ENCODE data around the gene ELL3.
"Not testable (repeated sequence)": the region's sequence is repeated elsewhere in the genome, so short reads cannot be mapped to it uniquely, and the experiment has no call there.

ELL3 gene

DNA sequence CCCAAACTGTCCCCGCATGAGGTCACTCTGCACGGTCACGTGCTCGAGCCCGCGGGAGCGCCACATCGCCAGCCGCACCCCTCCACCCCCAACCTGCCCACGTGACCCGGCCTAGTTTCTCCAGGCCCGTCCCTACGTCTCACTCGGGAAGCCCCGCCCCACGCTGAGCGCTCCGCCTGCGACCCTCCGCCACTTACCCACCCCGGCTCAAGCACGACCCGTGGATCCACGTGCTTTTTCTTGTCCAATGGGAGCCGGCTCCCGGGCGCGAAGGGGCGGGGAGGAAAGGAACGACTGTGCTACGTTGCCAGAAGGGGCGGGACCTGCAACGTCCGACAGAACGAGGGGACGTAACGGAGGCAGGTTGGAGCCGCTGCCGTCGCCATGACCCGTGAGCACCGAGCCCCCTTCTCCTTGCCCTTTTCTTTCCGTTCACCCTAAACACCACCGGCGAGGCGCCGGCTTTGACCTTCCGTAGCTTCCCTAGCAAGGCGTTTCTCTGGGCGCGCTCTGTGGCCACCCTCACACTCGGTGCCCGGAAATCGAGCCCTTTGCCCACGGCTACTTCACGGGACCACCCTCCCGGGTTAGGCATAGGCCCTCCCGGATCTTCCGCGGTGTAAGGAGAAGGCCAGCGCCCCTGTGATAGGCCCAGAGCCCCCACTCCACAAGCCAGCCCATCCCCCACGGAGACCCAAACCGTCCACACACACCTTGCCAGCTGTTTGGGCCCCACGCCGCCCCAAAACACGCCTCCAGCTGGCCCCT, 15.4 kb upstream of the ELL3 start, which contains the start of gene SERF2:
TSS of gene SERF2 (plus strand) at position 328 of the 768 bp plus-strand sequence. CDS start at position 385, 57 bp downstream.
- peak; percentile 99 for DNase-seq

DNA sequence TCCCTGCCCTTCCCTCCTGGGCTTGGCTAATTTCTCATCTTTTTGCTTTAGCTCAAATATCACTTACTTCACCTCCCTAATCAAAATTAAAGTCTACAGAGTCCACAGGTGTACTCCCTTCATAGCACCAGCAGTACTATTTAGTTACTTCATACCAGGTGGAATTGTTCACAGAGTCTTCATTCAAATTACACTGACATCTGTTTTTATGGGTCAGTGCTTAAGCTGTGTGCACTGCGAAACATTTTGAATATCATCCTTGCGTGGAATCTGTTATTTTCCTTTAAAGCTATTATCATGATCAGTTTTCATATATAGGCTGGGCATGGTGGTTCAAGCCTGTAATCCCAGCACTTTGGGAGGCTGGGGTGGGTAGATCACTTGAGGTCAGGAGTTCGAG, 12.6 kb upstream of the ELL3 start:
- no peak for DNase-seq

DNA sequence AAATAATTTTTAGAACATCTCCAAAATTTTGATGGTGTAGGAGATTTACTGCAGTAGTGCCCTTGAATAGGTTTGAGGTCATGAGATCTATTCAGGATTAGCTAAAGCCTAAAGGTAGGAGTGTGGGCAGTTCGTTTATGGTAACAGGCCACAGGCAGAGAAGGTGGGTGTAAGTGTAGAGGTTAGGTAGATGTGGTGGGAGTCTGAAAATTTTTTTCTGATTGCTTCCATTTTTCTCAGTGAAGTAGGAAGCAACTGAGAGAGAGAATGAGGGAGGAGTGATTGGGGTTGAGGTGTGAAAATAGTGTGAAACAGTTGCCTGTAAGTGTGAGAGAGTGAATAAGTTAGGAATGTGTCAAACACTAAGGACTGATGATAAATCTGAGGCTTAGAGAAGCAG, 2.2 kb upstream of the ELL3 start:
- DNase-seq = no peak

DNA sequence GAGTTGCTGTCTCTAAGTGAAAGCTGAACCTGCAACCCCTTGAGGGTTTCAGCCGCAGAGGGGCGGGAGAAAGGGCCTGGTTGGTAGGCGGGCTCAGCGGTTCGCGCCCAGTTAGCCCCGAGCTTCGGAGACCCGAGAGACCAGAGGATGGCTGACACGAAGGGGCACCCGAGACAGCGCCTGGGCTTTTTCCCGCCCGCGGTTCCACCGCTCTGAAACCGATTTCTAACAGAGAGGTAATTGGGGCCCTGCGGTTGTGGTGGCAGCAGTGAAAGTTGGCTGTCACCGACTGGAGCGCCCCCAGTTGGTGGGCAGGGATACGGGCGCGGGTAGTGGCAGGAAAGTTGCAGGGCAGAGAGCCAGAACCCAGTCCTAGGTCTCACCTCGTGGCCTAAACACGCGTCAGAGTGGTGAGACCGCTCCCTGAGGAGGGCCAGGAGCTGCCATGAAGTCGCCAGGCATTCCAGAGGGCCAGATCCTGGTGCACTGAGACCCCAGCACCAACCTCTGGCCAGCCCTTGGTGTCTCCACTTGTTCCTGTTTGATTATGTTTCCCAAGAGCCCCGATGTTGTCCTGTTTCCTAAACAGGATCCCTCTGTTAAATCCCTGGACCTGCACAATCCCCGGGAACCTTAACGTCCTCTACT, 625 bp upstream of the ELL3 start:
- DNase-seq = peak; percentile 79

DNA sequence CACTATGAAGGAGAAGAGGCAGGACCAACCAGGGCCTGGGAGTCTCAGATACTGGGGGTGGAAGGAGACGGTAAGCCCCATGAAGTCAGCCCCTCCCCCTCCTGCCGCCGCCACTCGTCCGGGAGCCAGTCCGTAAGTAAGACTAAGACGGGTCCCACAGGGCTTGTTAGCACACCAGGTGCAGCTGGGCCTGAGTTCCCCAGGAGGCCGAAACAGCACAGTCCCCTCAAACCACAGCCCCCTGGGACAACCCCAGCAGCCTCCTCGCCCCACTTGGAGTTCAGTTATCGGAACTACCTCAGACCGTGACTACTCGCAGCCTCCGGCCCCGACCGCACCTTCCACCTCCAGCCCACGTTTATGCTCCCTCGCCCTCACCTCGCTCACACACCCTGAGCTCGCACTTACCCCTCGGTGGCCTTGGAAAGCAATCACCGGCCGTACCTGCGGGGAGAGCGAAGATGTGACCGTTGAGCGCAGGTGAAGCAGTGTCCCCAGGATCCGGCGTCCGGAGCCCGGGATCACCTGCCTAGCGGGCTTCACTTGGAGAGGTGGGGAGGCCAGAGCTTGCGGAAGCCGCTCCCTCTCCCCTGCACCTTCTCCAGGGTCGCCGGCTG, 557 bp downstream of the ELL3 start:
- DNase-seq = no peak

DNA sequence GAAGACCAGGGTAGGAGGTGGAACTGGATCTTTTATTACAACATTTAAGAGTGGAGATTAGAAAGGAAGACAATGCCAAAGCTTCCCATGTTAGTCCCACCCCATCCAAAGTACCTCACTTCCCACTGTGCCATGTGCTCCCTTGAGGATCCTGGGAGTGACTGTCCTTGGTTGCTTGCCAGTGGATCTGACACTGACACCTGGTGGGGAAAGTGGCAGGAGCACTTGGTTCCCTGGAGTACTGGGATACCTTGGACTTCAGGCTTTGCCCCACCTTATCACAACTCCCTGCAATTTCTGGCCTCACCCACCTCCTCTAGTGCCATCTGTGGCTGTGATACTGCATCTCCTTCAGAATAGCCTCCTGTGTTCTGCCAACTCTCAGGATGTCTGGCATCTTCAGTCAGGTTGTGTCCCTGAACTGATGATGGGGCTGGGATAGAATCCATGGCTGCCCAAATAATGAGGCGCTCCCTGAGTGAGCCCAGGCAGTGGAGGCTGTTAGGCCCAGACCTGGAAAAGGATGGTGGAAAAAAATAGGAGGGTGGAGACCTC, 1.3 kb downstream of the ELL3 start:
- no peak for DNase-seq

DNA sequence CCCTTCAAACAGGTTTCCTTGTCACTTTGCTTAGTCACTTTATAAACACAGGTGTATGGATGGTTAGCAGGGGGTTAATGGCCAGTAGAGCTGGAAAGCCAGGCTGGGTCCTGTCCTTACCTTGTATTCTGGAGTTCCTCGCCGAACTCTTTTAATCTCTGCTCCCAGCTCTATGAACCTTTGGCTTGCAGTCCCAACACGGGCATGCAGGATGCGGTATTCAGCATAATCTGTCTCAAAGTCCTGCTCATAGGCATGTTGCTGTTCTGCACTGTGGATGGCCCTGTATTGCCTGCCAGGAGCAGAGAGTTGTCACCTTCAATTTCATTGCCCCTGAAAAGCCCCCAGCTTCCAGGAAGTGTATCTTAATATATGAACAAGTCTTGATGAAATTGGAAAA, 2.7 kb downstream of the ELL3 start:
- no peak for DNase-seq

DNA sequence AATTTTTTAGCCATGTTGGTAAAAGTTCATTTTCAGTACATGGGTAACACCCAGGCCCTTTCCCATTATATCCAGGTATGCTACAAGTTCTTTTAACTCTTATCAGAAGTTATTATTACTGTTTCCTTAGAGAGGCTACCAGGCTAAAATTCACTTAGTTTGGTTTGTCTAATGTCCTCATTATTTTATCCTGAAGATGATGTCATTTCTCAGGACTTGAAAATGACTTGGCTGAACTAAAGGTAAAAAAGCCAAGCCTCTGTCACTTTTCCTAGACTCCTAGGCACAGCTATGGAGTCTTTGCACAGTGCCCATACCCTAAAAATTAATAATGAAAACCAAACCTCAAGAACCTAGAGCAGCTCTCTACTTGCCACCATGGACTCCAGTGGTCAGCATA, 4.1 kb downstream of the ELL3 start:
- no peak for DNase-seq

DNA sequence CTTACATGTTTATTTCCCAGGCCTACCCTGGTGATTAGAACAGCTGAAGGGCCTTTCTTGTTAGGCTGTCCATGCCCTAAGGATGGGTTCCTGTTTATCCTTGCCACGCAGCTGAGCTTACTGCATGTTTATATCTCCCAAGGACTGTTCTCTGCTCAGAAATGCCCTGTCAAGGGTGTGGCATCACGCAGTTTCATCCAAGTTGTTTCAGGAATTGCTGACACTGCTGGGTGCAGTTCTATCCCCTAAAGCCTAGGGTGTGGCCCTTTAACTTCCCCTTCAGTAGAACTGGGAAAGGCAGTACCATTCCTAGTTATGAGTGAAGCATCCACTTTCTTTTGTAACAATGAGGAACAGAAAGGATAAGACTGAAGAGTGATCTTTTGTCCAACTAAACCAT, 5.0 kb downstream of the ELL3 start:
- DNase-seq = no peak

DNA sequence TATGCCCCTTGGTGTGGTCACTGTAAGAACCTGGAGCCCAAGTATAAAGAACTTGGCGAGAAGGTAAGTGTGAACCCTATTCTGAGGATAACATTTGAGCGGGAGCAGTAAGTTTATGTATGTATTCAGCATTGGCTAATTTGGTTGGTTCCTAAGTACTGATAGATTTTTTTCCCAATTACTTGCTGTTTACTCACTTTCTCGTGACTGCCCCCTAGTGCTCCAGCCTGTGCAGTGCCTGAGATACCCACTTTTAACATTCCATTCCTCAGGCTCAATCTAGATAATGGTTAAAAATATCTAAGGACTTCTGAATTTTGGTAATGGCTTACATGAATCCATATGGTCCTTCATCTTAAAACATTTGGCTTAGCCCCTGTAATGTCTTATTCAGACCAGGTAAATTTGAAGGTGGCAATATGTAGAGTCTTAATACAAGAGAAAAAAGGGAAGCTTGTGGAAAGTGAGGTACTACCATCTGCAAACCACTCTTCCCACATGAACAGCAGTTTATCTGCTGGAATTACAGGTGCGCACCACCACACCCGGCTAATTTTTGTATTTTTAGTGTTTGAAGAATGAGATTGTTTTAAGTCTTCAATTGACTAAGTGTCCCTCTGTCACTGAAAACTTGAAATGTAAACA, 7.1 kb downstream of the ELL3 start:
- no peak for DNase-seq

DNA sequence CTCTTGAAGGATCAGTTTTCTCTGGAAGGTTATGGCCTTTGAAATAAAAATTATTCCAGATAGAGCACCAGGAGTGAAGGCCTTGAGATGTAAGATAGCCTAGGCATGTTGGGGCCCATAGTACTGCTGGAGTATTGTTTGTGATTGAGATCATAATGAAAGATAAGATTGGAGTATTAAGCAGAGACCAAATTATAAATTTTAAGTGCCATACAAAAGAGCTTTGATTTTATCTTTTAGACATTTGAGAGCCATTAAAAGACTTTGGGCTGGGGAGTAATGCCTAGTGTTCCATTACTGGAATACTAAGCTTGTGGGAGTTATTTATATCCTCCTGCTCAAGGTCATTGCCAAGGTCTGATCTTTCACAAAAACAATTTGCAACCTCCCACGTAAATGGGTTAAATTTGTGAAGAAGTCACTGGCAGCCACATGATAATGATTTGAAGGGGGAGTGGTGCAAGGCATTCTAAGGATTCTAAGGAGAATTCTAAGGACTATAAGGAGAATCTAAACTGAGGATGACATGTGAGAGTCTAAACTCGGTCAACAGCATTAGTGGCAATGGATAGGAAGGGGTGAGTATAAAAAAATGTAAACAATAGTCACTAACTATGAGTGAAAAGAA, 12.8 kb downstream of the ELL3 start:
- DNase-seq = no peak

DNA sequence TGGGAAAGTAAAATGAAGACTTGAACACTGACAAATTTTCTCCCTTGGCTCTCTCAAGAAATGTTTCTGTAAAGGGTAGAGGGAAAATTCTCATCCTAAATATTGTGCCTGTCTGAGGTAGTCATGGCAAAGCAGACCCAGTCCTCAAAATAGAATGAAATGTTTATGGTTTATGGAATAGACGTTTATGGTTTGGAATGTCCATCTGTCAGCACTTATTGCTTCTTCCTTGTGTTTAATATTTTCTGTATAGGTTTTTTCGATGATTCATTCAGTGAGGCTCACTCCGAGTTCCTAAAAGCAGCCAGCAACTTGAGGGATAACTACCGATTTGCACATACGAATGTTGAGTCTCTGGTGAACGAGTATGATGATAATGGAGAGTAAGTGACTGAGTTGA, 13.9 kb downstream of the ELL3 start:
- DNase-seq = no peak

DNA sequence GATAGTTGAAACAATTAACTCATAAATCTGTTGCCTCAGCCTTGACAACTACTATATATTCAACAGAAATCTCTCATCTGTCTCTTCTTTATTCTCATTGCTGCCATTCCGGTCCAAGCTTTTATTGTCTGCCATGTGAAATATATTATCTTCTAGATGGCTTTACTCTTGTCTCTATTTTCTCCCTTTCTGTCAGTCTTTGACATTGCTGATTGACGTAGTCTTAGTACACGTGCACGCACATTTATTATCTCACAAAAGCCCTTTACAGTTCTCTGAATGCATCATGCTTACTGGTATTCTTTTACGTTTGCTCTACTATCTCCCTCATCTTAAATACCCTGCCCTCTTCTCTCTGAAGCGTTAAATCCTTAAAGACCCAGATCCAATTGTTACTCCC, 24.9 kb downstream of the ELL3 start:
- no peak for DNase-seq

DNA sequence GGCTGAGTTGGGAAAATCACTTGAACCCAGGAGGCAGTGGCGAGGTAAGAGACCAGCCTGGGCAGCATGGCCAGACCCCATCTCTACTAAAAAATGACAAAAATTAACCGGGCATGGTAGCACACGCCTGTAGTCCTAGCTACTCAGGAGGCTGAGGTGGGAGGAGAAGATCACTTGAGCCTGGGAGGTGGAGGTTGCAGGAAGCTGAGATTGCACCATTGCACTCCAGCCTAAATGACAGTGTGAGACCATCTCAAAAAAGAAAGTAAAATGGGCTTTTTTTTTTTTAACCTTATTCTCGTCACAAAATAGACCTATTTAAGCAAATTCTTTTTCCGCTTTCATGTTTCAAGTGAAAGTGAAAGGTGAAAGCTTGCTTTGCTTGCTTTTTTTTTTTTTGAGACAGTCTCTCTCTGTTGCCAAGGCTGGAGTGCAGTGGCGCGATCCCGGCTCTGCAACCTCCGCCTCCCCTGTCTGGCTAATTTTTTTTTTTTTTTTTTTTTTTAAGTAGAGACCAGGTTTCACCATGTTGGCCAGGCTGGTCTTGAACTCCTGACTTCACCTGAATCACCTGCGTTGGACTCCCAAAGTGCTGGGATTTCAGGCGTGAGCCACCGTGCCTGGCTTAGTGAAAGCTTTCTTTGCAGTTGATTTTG, 26.9 kb downstream of the ELL3 start:
- no peak for DNase-seq

DNA sequence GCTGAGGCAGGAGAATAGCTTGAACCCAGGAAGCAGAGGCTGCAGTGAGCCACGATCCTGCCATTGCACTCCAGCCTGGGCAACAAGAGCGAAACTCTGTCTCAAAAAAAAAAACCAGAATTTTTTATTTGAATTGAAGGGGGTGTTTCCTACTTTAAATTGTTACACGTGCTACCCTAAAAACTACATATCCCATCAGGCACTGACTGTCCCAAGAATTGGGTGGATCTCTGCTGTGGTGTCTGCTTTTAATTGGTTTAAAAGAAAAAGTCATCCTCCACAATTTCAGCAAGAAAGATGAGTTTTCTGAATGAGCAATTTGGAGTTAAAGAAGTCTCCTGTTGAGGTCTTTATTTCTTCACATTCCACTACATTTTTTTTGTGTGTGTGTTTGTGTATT, 28.4 kb downstream of the ELL3 start:
- no peak for DNase-seq

DNA sequence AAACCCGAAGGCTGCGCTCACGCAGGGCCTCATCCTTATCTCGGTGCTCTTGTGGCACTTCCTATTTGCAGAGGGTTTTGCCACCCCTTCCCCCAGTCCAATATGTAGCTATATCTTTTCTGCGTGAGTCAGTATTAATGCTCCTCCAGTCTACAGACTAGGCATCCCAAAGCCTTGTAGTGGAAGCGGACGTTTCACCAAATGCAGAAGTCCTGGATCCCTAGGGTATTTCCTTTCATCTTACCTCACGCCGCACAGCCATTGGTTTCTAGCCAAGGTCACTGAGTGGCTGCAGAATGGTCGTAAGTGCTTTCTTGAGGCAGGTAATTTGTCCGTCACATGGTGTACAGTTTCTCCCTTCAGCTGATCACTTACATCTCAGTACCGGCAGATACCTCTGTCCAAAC, 29.9 kb downstream of the ELL3 start:
- not testable (repeated sequence) for DNase-seq

DNA sequence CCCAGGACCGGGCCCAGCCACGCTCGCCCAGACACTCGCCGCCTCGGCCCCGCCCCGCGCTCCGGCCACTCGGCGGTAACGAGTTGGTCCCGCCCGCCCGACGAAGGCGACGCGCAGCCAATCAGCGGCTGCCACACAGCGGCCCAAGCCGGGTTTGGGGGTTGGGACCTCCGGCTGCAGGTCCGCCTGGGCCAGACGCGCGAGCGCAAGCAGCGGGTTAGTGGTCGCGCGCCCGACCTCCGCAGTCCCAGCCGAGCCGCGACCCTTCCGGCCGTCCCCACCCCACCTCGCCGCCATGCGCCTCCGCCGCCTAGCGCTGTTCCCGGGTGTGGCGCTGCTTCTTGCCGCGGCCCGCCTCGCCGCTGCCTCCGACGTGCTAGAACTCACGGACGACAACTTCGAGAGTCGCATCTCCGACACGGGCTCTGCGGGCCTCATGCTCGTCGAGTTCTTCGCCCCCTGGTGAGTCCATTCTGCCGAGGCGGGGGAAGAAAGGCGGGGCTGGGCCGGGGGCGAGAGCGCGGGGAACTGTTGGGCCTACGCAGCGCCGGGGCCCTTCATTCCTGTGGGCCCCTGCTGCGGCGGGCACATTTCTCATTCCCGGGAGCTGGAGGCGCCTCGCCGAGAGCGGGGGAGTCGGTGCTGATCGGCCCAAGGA, 30.4 kb downstream of the ELL3 start, which contains the start of gene PDIA3:
TSS of gene PDIA3 (plus strand) at position 194 of the 658 bp plus-strand sequence. CDS start at position 296, 102 bp downstream.
- peak; percentile 80 for DNase-seq

DNA sequence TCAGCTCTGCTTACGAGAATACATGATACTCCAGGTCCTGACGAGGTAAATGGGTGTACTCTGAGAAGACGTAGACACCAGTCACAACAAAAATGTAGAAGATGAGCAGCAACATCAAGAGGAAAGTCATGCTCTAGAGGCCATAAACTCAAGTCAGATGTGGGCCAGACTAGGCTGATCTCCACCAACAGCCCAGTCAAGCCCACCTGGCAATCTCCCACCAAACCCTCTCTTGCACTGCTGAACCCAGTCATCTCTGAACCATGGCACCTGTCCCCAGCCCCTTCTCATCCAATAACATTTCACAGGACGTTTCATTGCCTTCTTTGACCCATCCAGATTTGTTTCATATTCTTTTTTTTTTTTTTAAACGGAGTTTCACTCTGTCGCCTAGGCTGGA, 41.4 kb downstream of the ELL3 start:
- DNase-seq = no peak

DNA sequence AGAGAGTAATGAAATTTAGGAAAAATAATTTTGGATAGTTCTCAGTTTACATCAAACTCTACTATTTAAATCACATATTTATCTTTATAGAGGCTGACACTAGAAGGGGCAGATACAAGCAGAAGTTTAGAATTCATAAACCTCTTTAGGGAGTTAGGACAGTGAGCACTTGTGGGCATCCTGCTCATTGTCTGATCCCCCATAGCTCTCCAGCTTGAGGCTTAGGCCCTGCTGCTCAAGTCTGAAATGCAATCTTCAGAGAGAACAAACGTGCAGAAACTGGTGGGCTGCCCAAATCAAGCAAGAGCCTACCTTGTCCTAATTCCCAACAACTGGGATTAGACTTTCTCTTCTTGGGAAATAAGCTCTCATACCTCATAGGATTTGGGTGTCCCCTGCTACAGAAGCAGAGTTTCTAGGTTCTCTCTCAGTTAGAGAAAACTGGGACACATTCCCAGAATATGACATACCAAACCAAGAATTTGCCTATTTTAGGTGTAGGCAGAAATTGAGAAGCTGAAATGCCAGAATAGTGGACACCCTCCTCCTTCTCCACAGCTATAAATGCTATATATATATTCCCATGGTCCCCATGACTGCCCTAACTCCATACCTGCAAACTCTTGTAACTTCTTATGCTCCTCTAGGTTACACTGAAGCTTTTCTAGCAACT, 48.6 kb downstream of the ELL3 start:
- not testable (repeated sequence) for DNase-seq

DNA sequence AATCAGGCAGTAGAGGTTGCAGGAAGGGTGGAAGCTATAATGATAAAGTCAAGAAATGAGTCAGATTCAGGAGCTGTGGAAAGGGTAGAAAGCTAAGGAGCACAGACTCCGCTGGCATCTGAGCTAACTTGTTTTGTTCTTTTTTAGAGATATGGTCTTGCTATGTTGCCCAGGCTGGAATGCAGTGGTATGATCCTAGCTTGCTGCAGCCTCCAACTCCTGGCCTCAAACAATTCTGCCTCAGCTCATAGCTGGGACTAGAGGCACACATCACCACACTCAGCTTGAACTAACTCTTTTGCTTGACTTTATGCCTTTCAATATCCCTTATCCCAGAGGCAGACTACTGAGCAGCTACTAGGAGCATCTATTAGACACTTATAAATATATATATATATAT, 50.5 kb downstream of the ELL3 start:
- not testable (repeated sequence) for DNase-seq

DNA sequence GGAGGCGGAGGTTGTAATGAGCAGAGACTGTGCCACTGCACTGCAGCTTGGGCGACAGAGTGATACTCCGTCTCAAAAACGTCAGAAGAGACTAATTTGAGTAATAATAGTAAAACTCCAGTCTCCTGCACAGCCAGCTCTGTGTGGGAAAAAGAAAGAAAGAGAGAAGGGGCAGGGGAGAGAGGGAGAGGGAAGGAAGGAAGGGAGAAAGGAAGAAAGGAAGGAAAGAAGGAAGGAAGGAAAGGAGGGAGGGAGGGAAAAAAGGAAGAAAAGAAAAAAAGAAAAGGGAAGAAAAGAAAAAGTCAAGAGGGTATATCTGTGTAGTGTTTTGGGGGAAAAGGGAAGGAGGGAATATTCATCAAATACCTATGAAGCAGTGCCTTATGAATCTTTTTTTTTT, 53.6 kb downstream of the ELL3 start:
- DNase-seq = no peak

Data from activated effector memory CD4-positive, alpha-beta T cell treated with Interleukin-2 at 50 U/mL for 16 hours (primary cell).